ENCODE data around the gene ZMAT5. TPM values are rescaled to one million over a fixed set of nuclear protein-coding genes. Genes with fewer than 3 reads are reported as not detected.

The ZMAT5 gene
- 12.4 and 14.1 TPM in 2 replicates for total RNA-seq

- peak; percentile 96 for DNase-seq (ENCODE audit: low read depth in 2 of 2)
These were observed at the start of gene ZMAT5 for GRCh38 chr22:29766632-29767170. ZMAT5 (minus strand) TSS chr22:29767007; CDS start chr22:29748544, 18,463 bp downstream.

- no peak for DNase-seq (ENCODE audit: low read depth in 2 of 2)
These were observed 49.7 kb upstream of the ZMAT5 start for GRCh38 chr22:29816539-29816938.

GRCh38 chr22:29816128-29816527 lies 49.3 kb upstream of the ZMAT5 start:
- no peak for DNase-seq (ENCODE audit: low read depth in 2 of 2)

- no peak for DNase-seq (ENCODE audit: low read depth in 2 of 2)
These were observed 48.8 kb upstream of the ZMAT5 start for GRCh38 chr22:29815580-29815979.

- no peak for DNase-seq (ENCODE audit: low read depth in 2 of 2)
These were observed 47.2 kb upstream of the ZMAT5 start for GRCh38 chr22:29814003-29814402.

- peak in 1 of 2 donors; percentile 40 for DNase-seq (ENCODE audit: low read depth in 2 of 2)
These were observed 46.8 kb upstream of the ZMAT5 start for GRCh38 chr22:29813563-29813962.

GRCh38 chr22:29813126-29813525 lies 46.3 kb upstream of the ZMAT5 start:
- DNase-seq (ENCODE audit: low read depth in 2 of 2) = no peak

- no peak for DNase-seq (ENCODE audit: low read depth in 2 of 2)
These were observed 44.6 kb upstream of the ZMAT5 start for GRCh38 chr22:29811377-29811776.

- no peak for DNase-seq (ENCODE audit: low read depth in 2 of 2)
These were observed 43.4 kb upstream of the ZMAT5 start for GRCh38 chr22:29810216-29810615.

GRCh38 chr22:29806196-29806595 lies 39.4 kb upstream of the ZMAT5 start:
- no peak for DNase-seq (ENCODE audit: low read depth in 2 of 2)

- DNase-seq (ENCODE audit: low read depth in 2 of 2) = no peak
These were observed 38.2 kb upstream of the ZMAT5 start for GRCh38 chr22:29804985-29805384.

- no peak for DNase-seq (ENCODE audit: low read depth in 2 of 2)
These were observed 36.4 kb upstream of the ZMAT5 start for GRCh38 chr22:29803190-29803589.

GRCh38 chr22:29801796-29802195 lies 35.0 kb upstream of the ZMAT5 start:
- DNase-seq (ENCODE audit: low read depth in 2 of 2) = no peak

GRCh38 chr22:29801153-29801552 lies 34.3 kb upstream of the ZMAT5 start:
- DNase-seq (ENCODE audit: low read depth in 2 of 2) = no peak

GRCh38 chr22:29799217-29799680 lies 32.4 kb upstream of the ZMAT5 start:
- peak; percentile 92 to 93 for DNase-seq (ENCODE audit: low read depth in 2 of 2)

- DNase-seq (ENCODE audit: low read depth in 2 of 2) = no peak
These were observed 32.0 kb upstream of the ZMAT5 start for GRCh38 chr22:29798801-29799200.

GRCh38 chr22:29798318-29798717 lies 31.5 kb upstream of the ZMAT5 start:
- no peak for DNase-seq (ENCODE audit: low read depth in 2 of 2)

- DNase-seq (ENCODE audit: low read depth in 2 of 2) = no peak
These were observed 30.5 kb upstream of the ZMAT5 start for GRCh38 chr22:29797351-29797750.

GRCh38 chr22:29795663-29796062 lies 28.9 kb upstream of the ZMAT5 start:
- no peak for DNase-seq (ENCODE audit: low read depth in 2 of 2)

GRCh38 chr22:29793396-29793795 lies 26.6 kb upstream of the ZMAT5 start:
- DNase-seq (ENCODE audit: low read depth in 2 of 2) = no peak

GRCh38 chr22:29790061-29790460 lies 23.3 kb upstream of the ZMAT5 start:
- no peak for DNase-seq (ENCODE audit: low read depth in 2 of 2)

- no peak for DNase-seq (ENCODE audit: low read depth in 2 of 2)
These were observed 21.8 kb upstream of the ZMAT5 start for GRCh38 chr22:29788339-29789279.
